ENCODE data around the gene PFKL.

GRCh38 chr21:44286086-44286715 is 13.7 kb upstream of the PFKL start:
- TF ChIP-seq POLR2A (IDR thresholded peaks at IDR 0.05; ENCODE audit: low read length) (no peak), GATA1 (IDR thresholded peaks at IDR 0.05; ENCODE audit: low read depth, low read length) (no peak)

All from erythroblast (primary cell).